Measurements from ENCODE around the gene AQP5. TPM values are rescaled to one million over a fixed set of nuclear protein-coding genes. Genes with fewer than 3 reads are reported as not detected.

AQP5 gene
- total and polyA plus RNA-seq, 8 donors, result 0.41 to 2.8 (median 1.2) TPM

GRCh38 chr12:49948866-49949845 is 12.5 kb upstream of the AQP5 start:
- intact Hi-C loops (cut with DNase I), result no loop called here
- WGBS, 2 donors, result 75 to 81% methylated on average over 13 of the region's 13 CpGs
- no peak for DNase-seq

GRCh38 chr12:49949866-49950265 is 11.8 kb upstream of the AQP5 start:
- WGBS, 2 donors, result 84 to 88% methylated on average over 3 of the region's 3 CpGs
- intact Hi-C loops (cut with DNase I), result no loop called here
- H3K4me1 ChIP-seq, result peaks cover 0 to 3% (median 0%) of the 10 kb centered on the region in 3 donors
- ATAC-seq, result no peak
- H3K36me3 ChIP-seq, result no peaks in the 10 kb centered on the region
- no peak for TF ChIP-seq CTCF (IDR thresholded peaks at IDR 0.05)
- DNase-seq, result no peak
- no peaks in the 10 kb centered on the region for H3K27me3 ChIP-seq
- H3K4me3 ChIP-seq, result no peak overlapping the region
- no peak for FAIRE-seq
- H3K9me3 ChIP-seq, result no peaks in the 10 kb centered on the region
- no peak overlapping the region for H3K27ac ChIP-seq

More at GRCh38 chr12:49948866-49949845, 12.5 kb upstream of the AQP5 start:
- no peak overlapping the region for H3K4me3 ChIP-seq
- H3K27me3 ChIP-seq, result no peaks in the 10 kb centered on the region
- H3K9me3 ChIP-seq, result no peaks in the 10 kb centered on the region
- FAIRE-seq (no peak), ATAC-seq (no peak)
- no peaks in the 10 kb centered on the region for H3K36me3 ChIP-seq
- H3K4me1 ChIP-seq, result peaks cover 0 to 3% (median 0%) of the 10 kb centered on the region in 3 donors
- no peak overlapping the region for H3K27ac ChIP-seq
- TF ChIP-seq CTCF (IDR thresholded peaks at IDR 0.05), result no peak

GRCh38 chr12:49950273-49951251 is 11.1 kb upstream of the AQP5 start, which contains the start of gene AQP2:
Gene AQP2 (plus strand): TSS chr12:49950737. CDS start chr12:49950831, 94 bp downstream.
- no peaks in the 10 kb centered on the region for H3K36me3 ChIP-seq
- ATAC-seq (no peak), DNase-seq (no peak), FAIRE-seq (no peak)
- H3K27ac ChIP-seq, result no peak within 1 kb of the TSS
- no peaks in the 10 kb centered on the region for H3K27me3 ChIP-seq
- no peak for TF ChIP-seq CTCF (IDR thresholded peaks at IDR 0.05)
- intact Hi-C loops (cut with DNase I), result no loop called here
- 77 to 81% methylated on average over 27 to 32 of the region's 32 CpGs for WGBS, 2 donors
- H3K9me3 ChIP-seq, result no peaks in the 10 kb centered on the region
- no peak within 1 kb of the TSS for H3K4me3 ChIP-seq
- H3K4me1 ChIP-seq, result peaks cover 0 to 3% (median 0%) of the 10 kb centered on the region in 3 donors

- DNase-seq (no peak), ATAC-seq (no peak), FAIRE-seq (no peak)
- no peaks in the 10 kb centered on the region for H3K9me3 ChIP-seq
- H3K27ac ChIP-seq, result no peak overlapping the region
- H3K4me1 ChIP-seq, result no peaks in the 10 kb centered on the region
- no peak for TF ChIP-seq CTCF (IDR thresholded peaks at IDR 0.05)
- WGBS, 2 donors, result 78 to 86% methylated on average over 14 of the region's 14 CpGs
- no peaks in the 10 kb centered on the region for H3K36me3 ChIP-seq
- H3K4me3 ChIP-seq, result no peak overlapping the region
- intact Hi-C loops (cut with DNase I), result no loop called here
- H3K27me3 ChIP-seq, result no peaks in the 10 kb centered on the region
Observed at GRCh38 chr12:49951411-49952240, 10.0 kb upstream of the AQP5 start.

Data from pancreas (tissue), 10 donors.